GM19467 (cell line): Measurements from ENCODE around the gene KRTAP16-1.
"Not testable (repeated sequence)": the region's sequence is repeated elsewhere in the genome, so short reads cannot be mapped to it uniquely, and the experiment has no call there.

Experiments
- ATAC-seq: cut with Tn5 transposase; IDR thresholded peaks from one replicate; pipeline ENCODE4 v1.9.1; 2021; ENCODE audit warnings: mild to moderate bottlenecking, moderate library complexity; ENCODE audit not compliant: unreplicated experiment

The KRTAP16-1 gene, protein sequence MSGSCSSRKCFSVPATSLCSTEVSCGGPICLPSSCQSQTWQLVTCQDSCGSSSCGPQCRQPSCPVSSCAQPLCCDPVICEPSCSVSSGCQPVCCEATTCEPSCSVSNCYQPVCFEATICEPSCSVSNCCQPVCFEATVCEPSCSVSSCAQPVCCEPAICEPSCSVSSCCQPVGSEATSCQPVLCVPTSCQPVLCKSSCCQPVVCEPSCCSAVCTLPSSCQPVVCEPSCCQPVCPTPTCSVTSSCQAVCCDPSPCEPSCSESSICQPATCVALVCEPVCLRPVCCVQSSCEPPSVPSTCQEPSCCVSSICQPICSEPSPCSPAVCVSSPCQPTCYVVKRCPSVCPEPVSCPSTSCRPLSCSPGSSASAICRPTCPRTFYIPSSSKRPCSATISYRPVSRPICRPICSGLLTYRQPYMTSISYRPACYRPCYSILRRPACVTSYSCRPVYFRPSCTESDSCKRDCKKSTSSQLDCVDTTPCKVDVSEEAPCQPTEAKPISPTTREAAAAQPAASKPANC

DNA sequence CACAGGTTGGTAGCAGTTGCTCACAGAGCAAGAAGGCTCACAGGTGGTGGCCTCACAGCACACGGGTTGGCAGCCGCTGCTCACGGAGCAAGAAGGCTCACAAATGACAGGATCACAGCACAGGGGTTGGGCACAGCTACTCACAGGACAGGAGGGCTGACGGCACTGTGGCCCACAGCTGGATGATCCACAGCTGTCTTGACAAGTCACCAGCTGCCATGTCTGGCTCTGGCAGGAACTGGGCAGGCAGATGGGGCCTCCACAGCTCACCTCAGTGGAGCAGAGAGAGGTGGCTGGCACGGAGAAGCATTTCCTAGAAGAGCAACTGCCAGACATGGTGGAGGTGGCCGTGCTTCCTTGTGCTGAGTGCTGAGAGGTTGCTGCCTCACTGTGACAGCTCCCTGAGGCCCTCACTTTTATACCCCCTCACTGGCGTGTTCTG lies at the start of gene KRTAP16-1:
Gene KRTAP16-1 (minus strand): TSS at position 392 of the 442 bp plus-strand sequence. CDS start 56 bp downstream, at position 336.
- no peak for ATAC-seq

DNA sequence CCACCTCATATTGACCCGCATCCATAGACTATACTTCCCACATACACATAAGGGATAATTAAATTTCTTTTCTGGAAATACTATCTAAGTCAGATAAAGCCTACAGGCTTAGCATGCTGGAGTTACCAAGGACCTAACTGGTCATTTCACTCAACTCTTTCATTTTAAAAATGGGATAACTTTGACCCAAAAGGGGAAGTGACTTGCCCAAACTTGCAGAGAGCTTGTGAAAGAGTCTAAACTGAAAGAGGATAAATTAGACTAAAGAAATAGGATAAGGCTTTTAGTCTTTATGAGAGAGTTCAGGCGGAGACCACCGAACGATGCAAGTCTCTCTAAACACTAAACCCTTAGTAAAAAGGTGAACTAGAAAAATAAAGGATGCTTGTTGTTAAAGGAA lies 45.4 kb upstream of the KRTAP16-1 start:
- no peak for ATAC-seq

DNA sequence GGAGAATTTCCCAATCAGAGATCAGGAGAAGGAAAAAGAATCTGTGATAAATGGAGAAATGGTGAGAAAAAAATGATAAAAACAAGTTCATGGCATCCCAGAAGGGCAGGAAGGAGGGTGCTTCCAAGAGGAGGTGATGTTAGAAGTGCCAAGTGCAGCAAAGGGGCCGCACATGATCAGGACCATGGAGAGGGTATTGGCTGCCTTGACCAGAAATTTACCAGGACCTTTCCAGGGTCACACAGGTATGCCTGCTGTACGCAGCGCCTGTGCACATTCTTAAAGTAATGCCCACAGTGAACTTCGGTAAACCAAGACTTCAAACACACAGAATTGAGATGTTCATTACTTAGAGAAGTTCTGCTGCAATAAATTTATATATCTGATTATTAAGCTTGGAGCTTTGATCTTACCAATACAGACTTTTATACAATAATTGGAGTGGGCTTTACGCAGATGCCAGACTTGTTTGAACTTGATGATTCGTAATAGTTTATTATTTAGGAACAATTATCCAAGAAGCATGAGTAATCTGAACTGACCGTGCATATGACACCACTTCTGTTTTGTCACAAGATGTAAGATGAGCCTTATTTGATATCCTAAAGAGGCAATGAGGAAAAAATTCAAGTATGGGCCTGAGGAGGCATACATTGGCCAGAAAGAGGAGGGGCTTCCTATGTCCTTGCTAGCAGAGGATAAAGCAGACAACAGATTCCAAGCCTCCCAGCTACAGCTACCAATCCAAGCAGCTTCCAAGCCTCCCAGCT lies 43.7 kb upstream of the KRTAP16-1 start:
- no peak for ATAC-seq

DNA sequence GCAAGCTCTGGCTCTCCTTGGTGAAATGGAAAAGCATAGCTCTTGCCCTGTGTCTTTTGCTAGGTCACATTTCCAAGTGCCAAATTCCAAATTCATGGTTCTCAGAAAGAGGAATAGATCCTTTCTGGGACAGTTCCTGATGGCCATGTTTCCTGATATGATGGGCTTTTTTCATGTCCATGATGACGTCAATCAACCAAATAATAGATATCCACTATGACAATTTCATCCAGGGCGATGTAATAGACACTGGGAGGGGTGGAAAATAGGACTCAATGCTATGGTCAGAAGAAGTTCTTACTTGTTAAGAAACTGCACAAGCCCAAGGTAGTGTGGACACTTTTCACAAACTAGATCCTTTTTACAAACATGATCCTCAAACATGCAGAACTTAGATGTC lies 42.1 kb upstream of the KRTAP16-1 start:
- ATAC-seq = no peak

DNA sequence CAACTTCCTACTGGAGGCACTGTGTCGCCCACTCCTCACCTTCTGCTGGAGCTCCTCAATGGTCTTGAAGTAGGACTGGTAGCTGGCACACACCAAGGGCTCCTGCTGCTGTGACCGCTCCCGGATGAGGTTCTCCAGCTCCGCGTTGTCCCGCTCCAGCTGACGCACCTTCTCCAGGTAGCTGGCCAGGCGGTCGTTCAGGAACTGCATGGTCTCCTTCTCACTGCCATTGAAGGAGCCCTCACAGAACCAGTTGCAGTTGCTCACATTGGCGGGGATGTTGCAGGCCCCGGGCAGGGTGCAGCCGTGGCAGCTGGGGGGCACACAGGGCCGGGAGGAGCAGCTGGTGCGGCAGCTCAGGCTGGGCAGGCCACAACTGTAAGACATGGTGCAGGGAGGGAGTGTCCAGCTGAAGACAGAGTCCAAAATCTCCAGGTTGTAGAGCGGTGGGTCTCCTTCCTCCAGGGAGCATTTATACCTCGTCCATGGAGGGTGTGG lies 41.3 kb upstream of the KRTAP16-1 start, which contains the start of gene KRT33A:
Gene KRT33A (minus strand): TSS at position 448 of the 498 bp plus-strand sequence. CDS start 61 bp downstream, at position 387.
- ATAC-seq = not testable (repeated sequence)

DNA sequence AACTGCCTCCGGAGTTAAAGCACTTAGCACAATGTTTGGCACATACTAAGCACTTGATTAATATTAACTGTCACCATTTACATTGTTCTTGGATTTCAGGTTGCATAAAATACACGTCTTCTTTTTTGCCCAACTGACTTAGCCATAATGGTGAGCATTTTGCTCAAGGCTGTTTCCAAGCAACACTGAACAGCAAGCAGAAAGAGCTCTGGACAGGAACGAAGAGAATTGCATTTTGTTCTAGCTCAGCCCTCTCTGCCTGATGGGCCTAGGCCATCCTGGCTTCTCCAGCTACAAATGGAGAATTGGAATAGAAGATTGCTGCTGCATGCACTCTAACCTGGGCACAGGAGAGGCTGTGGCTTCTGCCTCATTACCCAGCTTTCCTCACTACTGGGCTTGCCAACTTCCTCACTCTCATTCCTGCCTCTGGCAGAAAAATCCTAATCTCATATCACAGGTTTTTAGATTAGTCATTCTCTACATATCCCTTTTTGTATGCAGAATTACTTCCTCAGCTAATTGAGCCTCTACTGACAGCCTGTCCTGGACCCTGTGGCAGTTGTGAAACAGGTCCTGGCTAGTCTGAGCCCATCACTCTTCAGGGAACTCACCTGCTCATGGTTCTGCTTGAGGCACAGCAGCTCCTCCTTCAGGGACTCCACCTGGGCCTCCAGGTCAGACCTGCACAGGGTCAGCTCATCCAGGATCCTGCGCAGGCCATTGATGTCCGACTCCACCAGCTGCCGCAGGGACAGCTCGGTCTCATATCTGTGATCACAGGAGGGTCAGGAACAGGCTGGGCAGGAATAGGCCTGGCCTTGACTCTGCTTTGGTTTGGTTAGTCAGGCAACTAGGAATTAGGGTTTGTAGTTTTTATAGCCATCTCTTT lies 39.0 kb upstream of the KRTAP16-1 start:
- no peak for ATAC-seq

DNA sequence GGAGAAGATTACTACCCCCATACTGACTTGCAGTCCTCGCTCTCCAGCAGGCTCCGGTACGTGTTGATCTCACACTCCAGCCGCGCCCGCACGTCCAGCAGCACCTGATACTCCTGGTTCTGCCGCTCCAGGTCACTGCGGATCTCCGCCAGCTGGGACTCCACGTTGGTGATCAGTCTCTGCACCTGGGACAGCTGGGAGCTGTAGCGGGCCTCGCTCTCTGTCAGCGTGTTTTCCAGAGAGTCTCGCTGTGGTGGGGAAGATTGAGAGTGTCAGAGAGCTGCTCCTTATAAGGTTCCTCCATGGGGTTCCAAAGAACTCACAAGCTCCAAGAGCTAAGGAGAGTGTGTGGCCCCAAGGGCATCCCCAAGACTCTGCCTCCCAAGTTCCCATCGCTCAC lies 37.3 kb upstream of the KRTAP16-1 start:
- not testable (repeated sequence) for ATAC-seq

DNA sequence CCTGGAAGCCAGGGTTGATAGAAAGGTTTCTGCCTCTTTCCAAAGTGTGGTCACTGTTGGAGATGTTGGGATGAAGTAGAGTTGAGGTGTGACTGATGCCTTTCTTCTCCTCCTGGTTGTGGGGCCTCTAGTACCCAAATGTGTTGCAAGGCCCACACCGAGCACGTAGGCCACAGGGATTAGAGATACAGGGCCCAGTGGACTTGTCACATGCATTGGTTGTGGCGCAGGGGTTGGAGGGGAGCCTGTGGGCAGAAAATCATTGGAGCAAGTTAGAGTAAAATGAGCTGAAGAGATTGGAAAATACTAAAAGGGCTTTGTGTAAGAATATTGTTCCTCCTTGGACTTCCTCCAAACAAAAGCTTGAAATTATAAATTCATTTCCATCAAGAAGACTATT lies 36.9 kb upstream of the KRTAP16-1 start:
- no peak for ATAC-seq

DNA sequence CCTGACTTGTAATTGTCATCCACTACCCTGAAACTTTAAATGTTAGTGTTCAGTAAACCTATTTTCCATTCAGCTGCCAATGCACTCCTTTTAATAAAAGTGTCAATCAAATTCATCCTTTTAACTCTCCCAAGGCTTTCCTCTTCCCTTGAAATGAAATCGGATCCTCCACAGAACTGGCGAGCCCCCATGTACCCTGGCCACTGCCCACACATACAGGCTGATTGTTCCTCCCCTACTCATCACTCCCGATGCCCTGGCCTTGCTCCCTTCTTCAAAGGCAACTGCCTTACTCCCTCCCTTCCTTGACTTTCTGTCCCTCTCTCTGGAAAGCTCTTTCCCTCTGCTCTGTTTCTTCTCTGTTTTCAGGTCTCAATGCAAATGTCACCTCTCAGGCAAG lies 33.9 kb upstream of the KRTAP16-1 start:
- ATAC-seq = no peak

DNA sequence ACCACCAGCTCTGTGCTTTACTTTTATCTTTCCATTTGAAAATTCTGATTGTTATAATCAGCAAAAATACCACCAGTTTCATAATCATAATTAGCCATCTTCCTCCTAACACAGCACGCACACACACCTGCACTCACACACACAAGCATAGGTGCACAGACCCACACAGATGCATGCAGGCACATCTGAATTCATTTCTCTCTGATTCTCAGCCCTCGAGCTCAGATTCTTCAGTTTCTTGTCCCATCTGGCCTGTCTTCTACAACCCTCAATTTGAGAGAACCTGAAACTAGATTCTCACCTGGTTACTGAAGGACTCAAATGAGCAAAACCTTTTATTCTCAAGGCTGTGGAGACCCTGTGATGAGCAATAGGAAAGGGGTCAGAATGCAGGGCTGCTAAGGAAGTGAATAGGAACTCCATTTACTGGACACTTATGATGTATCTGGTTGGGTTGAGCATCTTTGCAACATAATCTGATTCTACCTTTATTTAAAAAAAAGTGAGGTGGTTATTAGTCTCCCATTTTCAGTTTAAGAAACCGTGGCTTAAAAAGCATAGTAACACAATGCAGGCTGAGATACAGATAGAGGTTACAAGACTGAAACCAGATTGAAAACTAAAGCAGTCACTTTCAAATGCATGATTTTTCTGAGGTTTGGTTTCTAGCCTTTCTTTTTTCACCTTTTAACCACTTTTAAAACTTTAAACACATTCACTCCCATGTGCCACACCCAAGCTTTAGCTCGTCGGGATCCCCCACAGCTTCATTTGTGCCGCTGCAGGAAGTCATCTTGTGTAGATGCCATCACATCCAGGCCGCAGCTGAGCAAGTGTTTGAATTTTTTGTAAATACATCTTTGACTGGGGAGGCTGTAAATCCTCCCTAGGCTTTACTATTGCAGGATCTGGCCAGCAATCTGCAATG lies 32.1 kb upstream of the KRTAP16-1 start:
- peak; percentile 34 for ATAC-seq

DNA sequence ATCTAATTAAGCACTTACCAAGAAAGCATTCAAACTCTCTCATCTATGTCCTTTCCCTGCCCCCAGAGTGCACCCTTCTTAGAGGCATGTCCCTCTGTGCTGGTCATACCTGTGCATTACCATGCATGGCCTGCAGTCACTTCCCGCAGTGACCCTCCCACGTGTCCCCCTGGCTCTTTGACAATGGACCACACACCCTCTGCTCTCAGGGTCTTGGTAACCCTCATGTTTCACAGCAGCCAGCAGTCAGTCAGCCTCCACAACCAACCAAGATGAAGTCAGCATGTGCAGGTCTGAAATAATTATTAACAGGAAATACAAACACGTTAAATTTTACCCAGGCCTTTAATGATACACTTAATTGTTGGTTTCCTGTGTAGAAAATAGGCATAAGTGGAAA lies 31.4 kb upstream of the KRTAP16-1 start:
- peak; percentile 42 for ATAC-seq

DNA sequence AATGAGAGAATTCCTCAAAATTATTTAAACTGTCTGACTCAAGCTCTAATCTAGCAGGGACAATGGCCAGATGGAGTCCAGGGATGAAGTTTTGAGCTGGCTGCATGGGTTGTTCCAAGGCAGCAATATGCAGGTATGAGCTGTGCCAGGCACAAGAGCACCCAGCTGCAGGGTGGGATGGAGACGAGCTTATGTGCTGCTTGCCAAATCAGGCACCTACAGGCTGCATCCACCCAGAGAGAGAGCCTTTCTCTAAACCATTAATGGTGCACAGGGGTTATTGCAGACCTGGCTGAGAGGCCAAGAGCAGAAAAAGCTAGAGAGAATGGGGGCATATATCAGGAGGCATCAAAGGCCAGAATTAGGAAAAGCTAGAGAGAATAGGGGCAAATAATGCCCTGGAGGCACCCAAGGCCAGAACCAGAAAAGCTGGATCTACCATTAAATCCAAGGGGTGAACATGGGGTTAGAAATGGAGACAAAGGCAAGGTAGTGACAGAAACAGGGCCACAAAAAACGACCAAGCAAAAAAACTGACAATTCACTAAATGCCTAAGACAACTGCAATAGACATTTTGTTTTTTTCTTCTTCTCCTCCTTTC lies 30.6 kb upstream of the KRTAP16-1 start:
- ATAC-seq = no peak

DNA sequence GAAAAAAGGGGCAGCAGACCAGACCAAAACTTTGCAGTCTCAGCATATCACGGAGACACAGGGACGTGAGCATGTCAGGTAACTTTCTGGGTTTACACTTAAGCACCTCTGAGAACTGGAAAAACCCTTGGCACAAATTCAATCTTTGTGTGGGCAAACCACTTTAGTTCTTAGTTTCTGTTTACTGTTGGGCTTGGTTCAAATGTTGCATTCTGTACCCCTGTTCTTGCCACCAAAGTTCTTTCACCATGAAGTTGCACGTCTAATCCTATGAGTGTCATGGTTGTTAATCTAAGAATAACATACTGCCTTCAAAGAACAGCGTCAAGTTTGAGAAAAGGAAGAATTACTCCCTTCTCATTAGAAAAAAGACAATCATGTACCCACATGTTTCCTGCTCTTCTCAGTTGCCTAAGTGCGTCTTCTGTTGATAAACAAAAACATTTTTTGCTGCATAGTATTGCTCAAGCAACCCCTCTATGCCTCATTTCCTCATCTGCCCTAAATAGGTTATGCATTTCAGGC lies 29.9 kb upstream of the KRTAP16-1 start:
- ATAC-seq = no peak

DNA sequence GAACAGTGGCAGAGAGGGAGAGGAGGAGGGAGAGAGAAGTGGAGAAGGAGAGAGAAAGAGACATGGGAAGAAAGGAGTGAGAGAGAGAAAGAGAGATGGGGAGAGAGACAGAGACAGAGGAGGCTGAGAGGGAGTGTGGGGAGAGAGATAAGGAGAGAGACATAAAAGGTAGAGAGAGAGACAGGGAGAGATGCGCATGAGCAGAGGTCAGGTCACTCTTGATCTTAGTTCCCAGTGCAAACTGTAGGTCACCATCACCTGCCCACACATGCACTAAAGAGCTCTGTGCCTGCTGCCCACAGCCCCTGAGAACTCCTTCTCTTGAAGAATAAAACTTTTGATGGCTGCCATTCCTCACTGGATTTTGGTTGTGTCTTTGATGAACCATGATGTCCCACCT lies 26.6 kb upstream of the KRTAP16-1 start:
- ATAC-seq = no peak

DNA sequence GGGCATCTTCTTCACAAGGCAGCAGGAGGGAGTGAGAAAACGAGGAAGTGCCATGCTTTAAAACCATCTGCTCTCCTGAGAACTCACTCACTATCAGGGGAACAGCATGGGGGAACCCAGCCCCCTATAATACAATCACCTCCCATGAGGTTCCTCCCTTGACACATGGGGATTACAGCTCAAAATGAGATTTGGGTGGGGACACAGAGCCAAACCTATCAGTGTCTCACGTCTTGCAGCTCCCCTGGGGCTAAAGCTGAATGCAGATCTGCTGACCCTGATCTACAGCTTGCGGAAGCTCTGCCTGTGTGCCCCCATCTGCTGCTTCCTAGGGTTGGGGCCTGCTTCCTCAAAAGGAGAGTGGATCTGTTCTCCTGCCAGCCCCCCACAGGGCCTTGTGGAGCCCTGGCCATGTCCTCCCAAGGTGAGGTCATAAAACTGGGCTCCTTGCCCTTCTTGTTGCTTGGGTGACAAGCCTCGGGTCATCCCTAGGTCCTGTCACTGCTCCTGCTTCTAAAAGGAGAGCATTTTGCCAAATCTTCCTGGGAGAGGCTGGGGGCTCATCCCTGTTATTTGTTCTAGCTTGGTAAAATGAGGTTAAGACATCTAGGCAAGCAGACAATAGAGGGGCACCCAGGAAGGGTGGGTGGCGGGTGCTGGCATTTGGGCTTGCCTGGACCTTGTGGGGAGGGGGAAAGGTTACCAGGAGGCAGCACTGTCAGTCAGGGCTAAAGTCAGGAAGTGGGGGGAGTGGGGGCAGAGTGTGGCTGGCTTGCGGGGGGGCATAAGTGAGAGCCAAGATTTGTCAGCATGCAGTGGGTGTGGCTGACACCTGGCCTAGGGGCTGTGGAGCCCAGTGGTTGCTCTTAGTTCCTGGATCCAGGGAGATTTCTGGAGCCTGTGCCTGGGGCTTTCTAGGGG lies 25.5 kb upstream of the KRTAP16-1 start:
- no peak for ATAC-seq

DNA sequence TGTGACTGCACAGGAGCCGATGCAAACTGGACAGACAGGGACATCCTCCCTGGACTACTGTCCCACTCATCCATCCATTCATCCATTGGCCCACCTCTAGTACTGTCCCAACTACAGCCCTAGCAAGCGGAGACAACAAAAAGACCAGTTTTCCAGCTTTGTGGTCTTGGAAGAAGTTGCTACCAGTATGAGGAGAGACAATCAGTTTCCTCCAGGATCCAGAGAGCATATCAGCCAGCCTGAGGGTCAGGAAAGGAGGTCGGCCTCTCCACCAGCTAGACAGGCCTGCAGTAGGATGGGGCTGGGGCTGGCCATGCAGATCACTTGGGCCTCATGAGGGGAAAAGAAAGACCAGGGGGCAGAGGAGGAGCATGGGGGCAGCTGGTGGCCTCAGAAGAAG lies 24.7 kb upstream of the KRTAP16-1 start:
- no peak for ATAC-seq

DNA sequence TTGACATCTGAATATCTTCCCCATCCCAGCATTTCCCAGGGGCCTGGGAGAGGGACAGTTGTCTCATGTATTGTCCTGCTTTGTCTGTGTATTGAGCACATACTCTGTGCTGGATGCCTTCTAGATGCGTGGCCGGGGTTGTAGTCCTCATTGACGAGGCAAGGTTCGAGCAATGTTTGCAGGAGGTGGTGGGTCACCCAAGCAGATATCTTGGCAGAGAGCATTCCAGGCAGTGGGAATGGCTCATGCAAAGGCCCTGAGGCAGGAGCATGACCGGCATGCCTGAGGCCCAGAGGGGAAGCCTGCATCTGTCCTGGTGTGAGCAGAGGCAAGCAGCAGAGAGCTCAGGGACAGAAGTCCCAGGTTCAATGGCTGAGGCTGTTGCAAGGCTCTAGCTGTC lies 24.0 kb upstream of the KRTAP16-1 start:
- no peak for ATAC-seq

DNA sequence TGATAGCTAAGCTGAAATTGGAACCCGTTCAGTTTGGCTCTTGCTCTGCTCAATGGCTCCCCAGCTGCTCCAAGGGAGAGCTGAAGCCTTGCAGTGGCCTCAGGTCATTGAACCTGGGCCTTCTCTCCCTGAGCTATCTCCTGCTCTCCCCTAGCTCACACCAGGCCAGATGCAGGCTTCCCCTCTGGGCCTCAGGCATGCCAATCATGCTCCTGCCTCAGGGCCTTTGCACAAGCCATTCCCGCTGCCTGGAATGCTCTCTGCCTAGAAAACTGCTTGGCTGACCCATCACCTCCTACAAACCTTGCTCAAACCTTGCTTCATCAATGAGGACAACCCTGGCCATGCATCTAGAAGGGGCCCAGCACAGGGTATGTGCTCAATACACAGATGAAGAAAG lies 23.1 kb upstream of the KRTAP16-1 start:
- ATAC-seq = no peak
